Coronary artery (tissue), 2 donors: Measurements from ENCODE around the gene PDGFRB.
A peak's percentile ranks its signal among the peaks of the same experiment; 100 is the strongest.

Source experiments
- DNase-seq: peaks from one replicate; pipeline ENCODE4 v3.0.0-alpha.2; 2017; ENCODE audit warnings: low spot score
- H3K27ac ChIP-seq, 2 donors: fragments of 200-600 bp; sonication (generic); one replicate each; pipeline ENCODE4 v1.5.1; 2016 to 2019
- H3K4me3 ChIP-seq: fragments of 200-600 bp; sonication (generic); 2 replicates; pipeline ENCODE4 v1.5.1; 2016; ENCODE audit warnings: mild to moderate bottlenecking, moderate library complexity
- CTCF ChIP-seq: fragments of 200-600 bp; sonication (generic); IDR thresholded peaks from one replicate; pipeline ENCODE4 v1.5.1; 2019; ENCODE audit warnings: antibody characterized with exemption

Gene PDGFRB

GRCh38 chr5:150164211-150164980 lies 8.8 kb upstream of the PDGFRB start:
- Histone ChIP-seq H3K4me3 (no peak overlapping the region), H3K27ac (peak overlapping the region; percentile 53 to 61)
- no peak for DNase-seq
- TF ChIP-seq CTCF: no peak

GRCh38 chr5:150163547-150164059 lies 8.0 kb upstream of the PDGFRB start:
- Histone ChIP-seq H3K4me3 (no peak overlapping the region), H3K27ac (peak overlapping the region; percentile 53 to 80)
- DNase-seq: no peak
- TF ChIP-seq CTCF: peak; percentile 24

GRCh38 chr5:150163035-150163434 lies 7.4 kb upstream of the PDGFRB start:
- no peak for DNase-seq
- Histone ChIP-seq H3K27ac (peak overlapping the region; percentile 53 to 80), H3K4me3 (no peak overlapping the region)
- TF ChIP-seq CTCF: no peak

GRCh38 chr5:150162142-150162513 lies 6.5 kb upstream of the PDGFRB start:
- H3K4me3 ChIP-seq: no peak overlapping the region
- H3K27ac ChIP-seq: peak overlapping the region; percentile 96 to 97
- no peak for DNase-seq
- TF ChIP-seq CTCF: no peak

- Histone ChIP-seq H3K4me3 (no peak overlapping the region), H3K27ac (peak overlapping the region; percentile 96 to 97)
- TF ChIP-seq CTCF: peak; percentile 85
- DNase-seq: peak; percentile 91
Observed at GRCh38 chr5:150161242-150162141, 5.8 kb upstream of the PDGFRB start.

- H3K4me3 ChIP-seq: no peak overlapping the region
- peak; percentile 74 for DNase-seq
- H3K27ac ChIP-seq: peak overlapping the region; percentile 96 to 97
- TF ChIP-seq CTCF: no peak
Observed at GRCh38 chr5:150160448-150161081, 4.9 kb upstream of the PDGFRB start.
